GM20431 (cell line): Measurements from ENCODE around the gene C6orf132.

Experiments used
- in situ Hi-C: fragments of 300-500 bp; cut with MseI, MboI; formaldehyde crosslinking; loops from one replicate; pipeline ENCODE4 v1.15.0; 2020; ENCODE audit warnings: low sequenced_read_pairs; ENCODE audit not compliant: unreplicated experiment

C6orf132 gene

DNA sequence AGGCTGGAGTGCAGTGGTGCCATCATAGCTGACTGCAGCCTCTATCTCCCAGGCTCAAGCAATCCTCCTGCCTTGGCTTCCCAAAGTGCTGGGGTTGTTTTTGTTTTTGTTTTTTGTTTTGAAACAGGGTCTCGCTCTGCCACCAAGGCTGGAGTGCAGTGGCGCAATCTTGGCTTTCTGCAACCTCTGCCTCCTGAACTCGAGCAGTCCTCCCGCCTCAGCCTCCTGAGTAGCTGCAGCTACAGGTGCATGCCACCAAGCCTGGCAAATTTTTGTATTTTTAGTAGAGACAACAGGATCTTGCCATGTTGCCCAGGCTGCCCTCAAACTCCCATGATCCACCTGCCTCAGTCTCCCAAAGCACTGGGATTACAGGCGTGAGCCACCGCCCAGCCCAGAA, 4.2 kb downstream of the C6orf132 start:
- in situ Hi-C loops: no loop called here

DNA sequence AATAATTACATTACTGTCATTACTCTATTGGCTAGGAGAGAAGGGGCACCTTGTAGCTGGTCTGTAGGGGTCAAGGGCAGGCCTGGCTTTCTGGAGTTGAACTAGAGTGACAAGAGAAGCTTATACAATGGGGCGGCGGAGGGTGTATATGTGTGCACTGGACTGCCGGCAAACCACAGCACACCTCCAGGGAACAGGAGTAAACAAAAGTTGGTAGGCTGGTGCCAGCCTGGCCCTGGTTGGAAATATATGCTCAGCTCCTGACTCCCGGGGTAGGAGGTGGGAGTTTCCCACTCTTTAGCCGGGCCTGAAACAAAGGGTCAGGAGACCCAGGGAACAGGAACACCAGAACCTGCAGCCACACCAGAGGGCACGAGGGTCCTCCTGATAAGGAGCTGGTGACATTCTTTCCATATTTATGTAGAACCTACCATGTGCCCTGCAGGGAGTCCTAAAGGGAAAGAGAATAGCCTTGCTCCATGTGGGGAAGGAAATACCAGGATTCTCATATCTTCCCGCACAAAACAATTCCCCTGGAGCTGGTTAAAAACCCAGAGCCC, 5.1 kb downstream of the C6orf132 start:
- in situ Hi-C loops: no loop called here

DNA sequence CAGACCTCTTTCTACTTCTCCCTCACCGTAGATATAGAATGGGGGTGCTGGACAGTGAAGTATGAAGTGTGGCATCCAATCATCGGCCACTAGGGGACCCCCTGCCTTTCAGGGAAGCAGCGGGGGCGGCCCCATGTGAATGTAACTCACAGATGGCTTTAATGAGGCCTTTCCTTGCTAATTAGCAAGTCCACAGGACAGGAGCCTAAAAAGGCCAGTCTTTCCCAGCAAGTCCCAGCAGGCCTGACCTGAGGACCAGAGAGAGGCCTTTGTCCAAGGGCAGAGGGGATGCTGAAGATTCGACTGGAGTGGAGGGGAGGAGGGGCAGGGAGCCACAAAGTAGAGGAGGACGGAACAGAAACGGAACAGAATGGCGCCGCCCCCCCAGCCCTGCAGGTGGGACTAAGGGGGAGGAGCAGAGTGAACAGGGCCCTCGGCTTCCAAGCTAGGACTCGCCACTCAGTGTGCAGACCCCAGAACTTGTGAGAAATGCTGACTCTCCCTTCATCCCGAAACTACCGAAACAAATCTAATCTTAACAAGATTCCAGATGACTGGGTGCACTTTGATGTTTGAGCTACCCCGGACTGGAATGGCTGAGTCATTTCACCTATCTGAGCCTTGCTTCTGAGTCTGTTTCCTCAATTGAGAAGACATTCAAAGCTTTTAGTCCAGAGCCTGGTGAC, 5.8 kb downstream of the C6orf132 start:
- in situ Hi-C loops: no loop called here

DNA sequence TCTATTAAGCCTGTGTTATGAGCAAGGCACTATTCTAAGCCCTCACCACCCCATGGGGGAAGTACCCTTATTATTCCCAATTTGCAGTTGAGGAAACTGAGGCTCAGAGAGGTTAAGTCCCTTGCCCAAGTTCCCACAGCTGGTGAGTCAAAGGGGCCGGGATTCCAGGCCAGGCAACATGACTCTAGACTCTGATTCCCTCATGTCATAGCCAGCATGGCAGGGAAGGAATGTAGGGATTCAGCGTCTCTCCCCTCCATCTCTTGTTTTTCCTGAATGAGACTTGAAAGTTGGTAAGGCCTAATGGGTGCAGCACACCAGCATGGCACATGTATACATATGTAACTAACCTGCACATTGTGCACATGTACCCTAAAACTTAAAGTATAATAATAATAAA, 6.7 kb downstream of the C6orf132 start:
- in situ Hi-C loops: no loop called here

DNA sequence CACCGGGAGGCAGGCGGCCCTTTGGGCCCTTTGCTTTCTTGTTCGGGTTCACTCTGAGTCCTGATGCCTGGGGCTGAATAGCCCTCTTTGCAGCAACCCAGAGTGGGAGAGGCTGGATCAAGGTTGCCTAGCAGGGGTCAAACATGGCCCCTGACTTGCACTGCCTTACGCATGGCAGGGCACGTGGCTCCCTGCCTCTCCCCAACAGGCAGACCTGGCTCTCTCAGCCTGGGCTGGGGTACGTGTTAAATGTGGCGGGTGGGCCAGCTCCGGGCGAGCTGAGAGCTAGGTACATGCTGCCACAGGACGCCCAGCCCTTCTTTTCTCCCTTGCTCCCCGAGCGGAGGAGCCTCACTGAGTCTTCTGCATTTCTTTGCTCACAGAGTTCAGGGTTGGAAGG, 7.3 kb downstream of the C6orf132 start:
- in situ Hi-C loops: no loop called here

DNA sequence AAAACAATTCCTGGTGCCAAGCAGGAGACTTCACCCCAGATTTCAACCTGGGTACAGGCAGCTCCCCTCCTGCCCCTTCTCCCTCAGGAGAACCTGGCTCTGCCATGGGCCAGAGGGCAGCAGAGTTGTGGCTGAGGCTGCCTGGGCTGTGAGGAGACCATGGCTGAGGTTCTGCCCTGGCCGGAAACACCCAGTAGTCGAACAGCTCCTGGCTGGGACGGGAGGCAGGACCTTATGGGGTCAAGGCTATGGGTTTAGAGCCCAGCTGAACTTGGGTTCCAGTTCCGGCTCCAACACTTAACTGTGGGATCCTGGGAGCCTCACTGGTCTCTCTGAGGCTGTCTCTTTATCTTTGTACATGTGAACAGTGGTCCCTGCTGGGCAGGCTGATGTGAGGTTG, 8.5 kb downstream of the C6orf132 start:
- in situ Hi-C loops: no loop called here

DNA sequence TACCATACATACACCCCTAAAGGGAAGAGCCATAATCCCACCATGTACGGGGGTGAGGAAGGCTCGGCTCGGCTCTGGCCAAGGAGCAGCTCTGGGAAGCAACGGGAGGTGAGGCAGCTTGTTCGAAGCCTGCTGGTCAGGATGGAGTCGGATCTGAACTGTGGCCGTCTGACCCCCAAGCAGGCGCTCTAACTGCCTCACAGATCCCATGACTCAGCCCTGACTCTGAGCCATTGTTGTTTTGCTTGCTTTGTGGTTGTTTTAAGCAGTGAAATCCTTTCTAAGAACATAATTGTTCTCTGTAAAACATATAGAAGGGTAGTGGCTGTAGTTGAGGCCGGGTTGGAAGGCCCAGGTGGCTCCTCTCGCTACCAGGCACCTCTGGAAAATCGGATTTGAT, 10.9 kb downstream of the C6orf132 start:
- in situ Hi-C loops: no loop called here

DNA sequence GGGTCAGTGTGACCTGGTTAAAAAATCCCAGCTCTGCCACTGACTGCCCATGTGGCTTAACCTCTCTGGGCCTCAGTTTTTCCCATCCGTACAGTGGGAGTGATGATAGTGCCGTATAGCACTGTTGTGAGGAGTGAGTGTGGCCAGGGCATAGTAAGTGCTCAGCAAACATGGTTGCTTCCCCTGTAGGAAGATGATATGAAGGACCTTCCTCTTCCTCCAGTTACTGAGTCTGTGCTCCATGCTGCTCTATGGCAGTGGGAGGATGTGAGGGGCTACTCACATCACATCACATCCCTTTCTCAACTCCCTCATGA, 13.1 kb downstream of the C6orf132 start:
- in situ Hi-C loops: no loop called here

DNA sequence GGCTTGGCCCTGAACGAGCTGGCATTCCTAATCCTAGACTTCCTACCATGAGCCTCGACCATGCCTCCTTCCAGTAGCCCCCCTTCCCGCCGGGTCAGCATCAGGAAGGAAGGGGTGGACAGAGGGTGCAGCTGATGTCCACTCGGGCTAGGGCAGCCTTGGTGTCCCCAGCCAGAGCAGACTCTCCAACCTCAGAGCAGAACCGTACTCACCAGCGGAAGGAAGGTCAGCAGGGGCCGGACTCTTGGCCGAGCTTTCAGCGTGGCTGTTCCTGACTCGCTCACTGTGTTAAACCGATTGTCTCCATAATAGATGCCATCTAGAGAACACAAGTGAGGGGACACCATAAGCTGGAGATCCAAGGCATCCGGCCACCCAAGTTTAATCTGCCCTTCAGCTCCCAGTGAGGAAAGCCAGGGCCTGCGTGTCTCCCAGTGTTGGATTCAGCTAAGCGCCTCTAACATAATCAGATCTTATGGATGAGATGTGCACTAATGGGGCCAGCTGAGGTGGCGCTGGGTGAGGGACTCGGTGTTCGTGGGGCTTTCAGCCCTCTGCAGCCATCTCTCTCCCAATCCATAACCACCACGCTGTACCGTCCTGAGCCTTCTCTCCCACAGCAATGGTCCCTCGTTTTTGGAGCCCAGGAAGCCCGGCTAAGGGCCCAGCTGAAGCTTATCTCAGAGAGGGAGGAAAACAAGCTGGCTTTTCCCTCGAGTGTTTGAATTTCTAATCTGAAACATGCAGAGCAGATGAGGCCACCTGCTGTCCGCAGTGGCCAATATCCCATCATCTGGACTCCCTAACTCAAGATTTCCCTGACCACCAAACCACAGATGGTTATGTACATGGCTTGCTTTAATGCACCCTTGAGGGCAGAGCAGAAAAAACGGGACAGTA, 13.7 kb downstream of the C6orf132 start:
- in situ Hi-C loops: no loop called here

DNA sequence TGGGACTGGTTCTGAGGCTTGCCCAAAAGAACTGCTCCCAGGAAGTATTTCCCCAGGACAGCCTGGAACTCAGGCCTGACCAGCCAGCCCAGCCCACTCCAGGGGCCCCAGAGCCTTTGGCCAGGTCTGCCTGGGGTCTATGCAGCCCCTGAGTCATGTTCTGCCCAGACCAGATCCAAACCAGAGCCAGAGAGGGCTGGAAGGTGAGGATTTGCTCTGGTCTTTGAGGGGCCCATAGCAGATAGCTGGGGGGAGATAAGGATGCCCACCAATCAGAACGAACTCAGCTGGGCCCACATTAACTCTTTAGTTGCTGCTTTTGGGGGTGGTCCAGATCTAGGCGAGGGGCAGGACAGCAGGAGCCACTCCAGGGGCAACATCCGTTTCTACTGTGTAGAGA, 16.8 kb downstream of the C6orf132 start:
- in situ Hi-C loops: no loop called here

DNA sequence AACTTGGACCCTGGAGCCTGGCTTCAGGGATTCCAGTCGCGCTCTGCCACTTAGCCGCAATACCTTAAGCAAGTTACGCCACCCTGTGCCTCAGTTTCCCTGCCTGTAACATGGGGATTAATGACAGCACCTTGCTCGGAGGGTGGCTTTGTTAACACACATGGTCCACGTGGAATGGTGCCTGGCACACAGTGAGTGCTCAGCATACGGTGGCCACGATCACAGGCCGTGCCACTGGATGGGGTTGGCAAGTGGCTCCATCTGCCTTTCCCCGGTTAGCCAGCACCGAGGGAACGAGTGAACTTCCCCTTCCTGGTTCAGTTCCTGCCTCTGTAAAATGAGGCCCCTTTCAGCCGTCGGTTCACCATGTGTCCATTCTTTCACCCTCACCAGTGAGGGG, 17.2 kb downstream of the C6orf132 start:
- in situ Hi-C loops: no loop called here

DNA sequence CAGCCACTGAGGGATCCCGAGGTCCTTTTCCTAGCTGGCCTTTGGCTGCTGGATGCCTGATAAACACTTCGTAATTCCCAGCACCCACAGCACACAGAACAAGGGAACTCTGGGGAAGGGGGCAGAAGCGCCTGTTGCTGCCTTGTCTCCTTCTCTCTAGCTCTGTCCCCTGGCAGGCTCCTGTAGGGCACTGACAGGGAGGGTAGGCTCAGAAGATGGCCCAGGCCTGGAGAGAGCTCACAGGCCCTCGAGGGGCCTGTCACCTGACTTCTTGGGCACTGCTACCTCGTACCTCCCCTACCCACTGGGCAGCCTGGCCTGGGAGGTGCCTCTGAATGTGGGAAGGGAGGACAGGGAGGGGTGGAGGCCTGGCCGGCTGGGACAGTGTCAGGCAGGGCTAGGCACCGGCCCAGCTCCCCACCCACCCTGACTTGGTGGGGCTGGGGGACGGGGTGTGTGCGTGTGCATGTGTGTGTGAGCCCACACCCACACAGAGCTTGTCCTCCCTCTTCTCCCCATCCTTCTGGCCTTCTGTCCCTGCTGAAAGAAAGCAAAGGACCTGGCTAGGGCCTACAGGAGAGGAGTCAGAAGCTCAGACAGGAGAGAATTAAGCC, 18.1 kb downstream of the C6orf132 start:
- in situ Hi-C loops: no loop called here

DNA sequence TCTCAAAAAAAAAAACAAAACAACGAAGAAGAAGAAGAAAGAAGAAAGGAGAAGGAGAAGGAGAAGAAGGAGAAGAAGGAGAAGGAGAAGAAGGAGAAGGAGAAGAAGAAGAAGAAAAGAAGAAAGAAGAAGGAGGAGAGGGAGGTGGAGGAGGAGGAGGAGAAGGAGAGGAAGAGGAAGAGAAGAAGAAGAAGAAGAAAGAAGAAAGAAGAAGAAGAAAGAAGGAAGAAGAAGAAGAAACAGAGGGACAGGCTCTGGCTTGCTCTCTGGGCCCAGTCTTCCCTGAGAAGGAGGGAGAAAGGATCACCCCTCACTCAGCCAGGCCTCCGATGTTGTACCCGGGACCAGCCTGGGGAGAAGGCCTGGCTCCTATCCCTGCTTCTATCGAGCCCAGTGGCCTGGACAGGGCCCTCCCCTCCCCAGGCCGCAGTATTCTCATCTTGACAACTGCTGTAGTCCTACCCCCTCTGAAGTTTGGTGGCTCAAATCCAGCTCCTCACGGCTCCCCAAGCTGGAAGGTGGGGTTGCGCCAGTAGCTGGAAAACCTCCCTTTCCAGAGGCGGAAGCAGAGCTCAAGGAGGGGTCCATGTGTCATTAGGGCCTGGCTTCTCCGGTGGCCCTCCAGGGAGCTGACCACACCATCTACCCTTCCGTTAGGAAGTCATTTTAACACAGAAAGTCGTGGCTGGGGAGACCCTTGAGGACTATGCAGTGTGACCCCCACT, 18.9 kb downstream of the C6orf132 start:
- in situ Hi-C loops: no loop called here

DNA sequence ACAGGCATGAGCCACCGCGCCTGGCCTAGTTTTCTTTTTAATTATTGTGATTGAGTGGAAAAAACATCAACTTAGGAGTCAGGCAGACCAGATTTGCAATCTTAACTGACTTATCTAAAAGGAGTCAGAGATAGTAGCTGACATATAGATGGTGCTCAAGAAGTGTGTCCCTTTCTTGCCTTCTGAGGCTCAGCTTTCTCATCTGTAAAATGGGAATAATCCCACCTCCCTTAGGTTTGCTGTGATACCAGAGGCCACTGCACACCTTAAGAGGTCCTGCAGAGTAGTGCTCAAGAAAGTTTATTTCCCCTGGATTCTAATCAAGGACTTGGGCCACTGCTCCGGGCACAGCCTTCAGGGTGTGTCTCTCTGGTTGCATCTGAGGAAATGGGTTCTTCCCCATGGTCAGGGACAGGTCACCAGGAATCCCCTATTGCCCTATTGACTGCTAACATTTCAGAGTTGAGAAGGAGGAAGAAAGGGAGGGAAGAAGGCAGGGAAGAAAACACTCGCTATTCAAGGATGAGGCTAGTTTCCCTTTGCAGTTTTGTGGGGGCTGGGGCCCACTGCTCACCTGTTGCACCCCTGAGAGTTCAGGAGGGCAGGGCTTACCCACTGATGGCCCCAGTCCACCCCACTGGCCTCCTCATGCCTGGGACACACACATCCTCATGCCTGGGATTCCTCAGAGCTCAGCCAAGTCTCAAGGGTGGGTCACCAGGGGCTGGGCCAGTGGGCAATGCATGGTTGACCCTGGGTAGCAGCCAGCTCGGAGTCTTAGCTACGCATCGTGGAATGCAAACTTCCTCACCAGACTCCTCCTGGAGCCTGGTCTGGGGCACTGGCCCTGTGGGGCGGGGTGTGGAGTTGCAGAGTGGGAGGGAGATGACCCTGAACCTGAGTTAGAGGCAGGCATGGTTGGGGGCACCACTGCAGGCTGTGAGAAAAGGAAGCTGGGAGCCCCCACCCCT, 21.2 kb downstream of the C6orf132 start:
- in situ Hi-C loops: no loop called here

DNA sequence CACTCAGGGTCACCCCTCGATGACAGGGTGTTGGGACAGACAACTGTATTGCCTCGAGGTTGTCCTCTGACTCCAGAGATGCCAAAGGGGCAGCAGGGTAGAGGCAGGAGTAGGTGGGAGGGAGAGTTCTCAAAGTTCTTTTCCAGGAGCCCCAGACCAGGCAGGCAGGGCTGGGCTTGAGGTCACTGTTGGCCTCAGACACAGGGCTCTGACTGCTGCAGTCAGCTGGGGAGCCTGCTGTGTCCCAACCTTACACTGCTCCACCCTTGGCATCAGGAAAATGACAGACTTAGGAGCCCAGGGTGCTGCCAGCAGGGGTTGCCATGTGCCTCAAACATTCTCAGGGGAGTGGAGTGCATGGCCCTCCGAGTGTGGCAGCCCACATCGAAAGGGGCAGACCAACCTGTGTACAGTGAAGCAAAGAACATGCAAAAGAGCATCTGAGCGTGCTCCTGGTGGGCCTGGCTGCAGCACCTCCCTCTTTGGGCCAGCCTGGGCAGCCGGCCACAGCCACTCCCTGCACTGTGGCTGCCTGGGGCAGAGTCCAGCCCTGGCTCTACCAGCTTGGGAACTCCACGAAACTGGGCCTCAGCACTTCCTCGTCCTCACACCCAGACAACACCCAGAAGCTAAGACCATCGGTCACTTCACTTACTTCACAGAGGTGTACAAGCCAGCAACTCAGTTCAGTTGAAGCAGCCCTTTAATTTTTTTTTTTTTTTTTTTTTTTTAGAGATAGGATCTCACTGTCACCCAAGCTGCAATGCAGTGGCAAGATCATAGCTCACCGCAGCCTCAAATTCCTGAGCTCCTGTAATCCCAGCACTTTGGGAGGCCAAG, 24.0 kb downstream of the C6orf132 start:
- in situ Hi-C loops: no loop called here

DNA sequence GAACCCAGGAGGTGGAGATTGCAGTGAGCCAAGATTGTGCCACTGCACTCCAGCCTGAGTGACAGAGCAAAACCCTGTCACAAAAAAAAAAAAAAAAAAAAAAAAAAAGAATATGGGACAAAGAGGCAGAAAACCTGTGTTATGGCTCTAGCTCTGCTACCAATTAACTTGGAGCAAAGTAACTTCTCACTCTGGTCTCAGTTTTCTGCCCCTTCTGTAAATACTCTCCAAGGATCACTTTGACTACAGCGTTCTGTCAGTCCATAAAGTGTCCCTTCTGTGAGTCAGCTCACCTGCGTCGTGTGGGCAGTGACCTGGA, 24.6 kb downstream of the C6orf132 start:
- in situ Hi-C loops: no loop called here

DNA sequence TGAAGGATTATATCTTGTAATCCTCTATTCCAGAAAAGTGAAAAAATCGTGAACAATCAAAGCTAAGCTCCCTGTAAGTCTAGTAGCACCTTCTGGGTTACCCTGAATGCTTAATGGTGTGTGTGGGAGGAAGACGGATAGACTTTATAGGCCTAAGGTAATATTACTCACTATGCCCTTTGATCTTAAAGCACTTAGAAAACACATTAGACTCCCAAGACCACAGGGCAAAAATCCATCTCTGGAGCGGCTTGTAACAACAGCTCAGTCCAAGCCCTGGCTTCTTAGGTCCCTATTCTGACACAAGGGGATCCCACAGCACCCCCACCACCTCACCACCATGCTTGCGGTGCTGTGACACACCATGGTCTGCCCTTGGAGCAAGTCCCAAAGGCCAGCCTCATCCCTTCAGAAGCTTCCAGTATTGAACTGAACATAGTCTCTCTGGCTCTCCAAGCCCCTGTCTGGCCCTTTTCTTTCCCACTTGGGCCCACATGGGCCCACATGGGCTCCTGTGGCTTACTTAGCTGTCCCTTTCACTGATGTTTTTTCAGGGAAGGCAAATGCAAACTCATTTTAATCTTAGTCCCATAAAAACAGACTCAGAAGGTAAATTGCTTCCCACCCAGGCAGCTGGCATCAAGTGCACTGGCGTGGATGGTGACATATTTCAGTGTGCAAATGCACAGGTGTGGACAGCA, 28.3 kb downstream of the C6orf132 start:
- in situ Hi-C loops: no loop called here

DNA sequence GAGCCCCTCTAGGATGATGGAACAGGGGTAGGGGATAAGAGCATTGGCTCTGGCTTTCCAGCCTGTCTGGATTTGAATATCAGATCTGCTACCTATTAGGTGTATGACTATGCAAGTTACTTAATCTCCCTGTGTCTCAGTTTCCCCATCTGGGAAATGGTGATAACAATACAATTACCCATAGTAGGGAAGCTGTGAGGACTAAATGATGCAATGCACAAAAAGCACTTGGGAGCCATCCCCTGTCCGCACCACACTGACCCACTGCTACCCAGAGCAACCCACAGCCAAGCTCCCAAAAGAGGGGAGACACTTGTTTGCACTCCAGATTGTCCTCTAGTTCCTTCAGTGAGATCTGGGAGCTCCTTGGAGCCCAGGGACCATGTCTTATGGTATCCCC, 30.1 kb downstream of the C6orf132 start:
- in situ Hi-C loops: no loop called here
